NCI-H524 treated with DMSO at 0.1 percent for 48 hours (cell line): Measurements from ENCODE around the gene AK4.

Source experiments
- DNase-seq: peaks from one replicate; lab custom pipeline; 2025; lab: John Stamatoyannopoulos, UW

AK4 gene

DNA sequence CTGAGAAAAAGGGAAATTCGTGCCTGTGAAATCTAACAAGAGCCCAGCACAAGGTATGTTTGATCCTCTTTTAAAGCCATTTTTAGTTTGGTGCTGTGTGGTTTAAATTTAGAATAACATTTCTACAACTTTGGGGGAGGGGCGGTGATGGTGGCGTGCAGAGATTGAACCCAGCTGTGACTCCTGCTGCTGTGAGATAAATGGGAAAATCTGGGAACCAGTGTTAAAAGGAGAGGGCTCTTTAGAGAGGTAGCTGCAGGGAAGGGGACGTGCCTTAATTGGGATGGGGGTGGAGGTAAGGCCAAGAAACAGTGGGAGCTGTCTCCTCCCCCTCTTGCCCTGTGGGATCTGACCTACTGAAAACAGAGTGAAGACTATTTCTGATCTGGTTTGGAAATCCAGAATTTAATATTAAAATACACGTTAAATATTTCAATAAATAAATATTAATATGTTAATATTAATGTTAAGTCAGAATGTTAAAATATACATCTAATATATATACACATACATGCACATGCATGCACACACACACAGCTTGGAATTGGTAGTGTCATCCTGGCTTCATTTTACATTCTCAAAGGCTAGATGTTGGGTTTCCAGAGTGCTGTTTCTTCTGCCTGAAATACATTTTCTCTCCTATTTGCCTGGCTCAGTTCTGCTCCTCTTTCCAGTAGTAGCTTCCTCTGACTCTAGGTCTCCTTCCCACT, 131.2 kb downstream of the AK4 start:
- no peak for DNase-seq
